H54 (cell line): ENCODE results near the gene PHF20.
"Not testable (repeated sequence)": the region's sequence is repeated elsewhere in the genome, so short reads cannot be mapped to it uniquely, and the experiment has no call there.

Experiments used
- DNase-seq: peaks from one replicate; pipeline ENCODE4 v3.0.0; 2011; ENCODE audit warnings: low spot score, mixed read lengths; ENCODE audit not compliant: insufficient read length
- FAIRE-seq: peaks from 3 replicates; lab custom pipeline; 2011; peaks lifted over from hg19 to GRCh38; lab: Jason Lieb, UNC
- POLR2A ChIP-seq: IDR thresholded peaks from 2 replicates; pipeline ENCODE4 v1.6.1; 2011; ENCODE audit warnings: low read depth, mild to moderate bottlenecking, low read length

Gene PHF20

DNA sequence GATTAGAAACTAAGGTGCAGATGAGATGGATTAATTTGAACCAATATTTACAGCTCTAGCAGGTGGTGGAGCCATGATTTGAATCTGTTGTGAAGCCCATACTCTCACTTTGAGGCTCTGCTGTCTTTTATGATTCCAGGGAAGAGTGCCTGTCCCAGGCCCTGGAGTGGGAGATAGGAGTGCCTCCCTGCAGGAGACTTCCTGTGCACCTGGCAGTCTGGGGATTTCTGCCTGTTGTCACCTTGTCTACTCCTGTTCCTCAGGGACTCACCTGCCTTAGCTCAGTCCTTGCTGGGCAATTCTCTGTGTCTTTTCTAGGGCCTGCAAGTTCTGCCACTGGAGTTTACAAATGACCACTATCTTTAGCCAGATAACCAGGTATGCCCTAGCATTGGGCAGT is 136.2 kb downstream of the PHF20 start:
- DNase-seq (no peak), FAIRE-seq (no peak)
- TF ChIP-seq POLR2A = no peak

GRCh38 chr20:35909176-35909575 is 137.4 kb downstream of the PHF20 start:
- TF ChIP-seq POLR2A = no peak
- FAIRE-seq = no peak
- DNase-seq = no peak

GRCh38 chr20:35909796-35910195 is 138.0 kb downstream of the PHF20 start:
- DNase-seq = no peak
- FAIRE-seq = no peak
- TF ChIP-seq POLR2A = no peak

GRCh38 chr20:35910254-35910653 is 138.4 kb downstream of the PHF20 start:
- no peak for FAIRE-seq
- no peak for TF ChIP-seq POLR2A
- DNase-seq = no peak

DNA sequence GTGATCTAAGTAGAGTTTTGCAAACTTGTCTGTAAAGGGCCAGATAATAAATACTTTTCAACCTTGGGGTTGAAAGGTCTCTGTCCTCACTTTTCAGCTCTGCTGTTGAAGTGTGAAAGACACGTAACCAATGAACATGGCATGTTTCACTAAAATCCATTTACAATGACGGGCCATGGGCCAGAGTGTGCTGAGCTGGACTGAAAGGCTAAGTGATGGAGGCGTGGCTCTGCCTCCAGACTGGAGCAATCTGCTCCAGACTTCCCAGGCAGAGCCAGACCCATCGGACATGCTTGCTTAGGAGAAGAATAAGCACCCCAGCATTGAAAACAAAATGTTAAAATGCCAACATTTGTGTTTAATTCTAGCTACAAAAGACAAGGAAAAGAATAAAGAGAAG is 141.1 kb downstream of the PHF20 start:
- DNase-seq (no peak), FAIRE-seq (no peak)
- TF ChIP-seq POLR2A = no peak

DNA sequence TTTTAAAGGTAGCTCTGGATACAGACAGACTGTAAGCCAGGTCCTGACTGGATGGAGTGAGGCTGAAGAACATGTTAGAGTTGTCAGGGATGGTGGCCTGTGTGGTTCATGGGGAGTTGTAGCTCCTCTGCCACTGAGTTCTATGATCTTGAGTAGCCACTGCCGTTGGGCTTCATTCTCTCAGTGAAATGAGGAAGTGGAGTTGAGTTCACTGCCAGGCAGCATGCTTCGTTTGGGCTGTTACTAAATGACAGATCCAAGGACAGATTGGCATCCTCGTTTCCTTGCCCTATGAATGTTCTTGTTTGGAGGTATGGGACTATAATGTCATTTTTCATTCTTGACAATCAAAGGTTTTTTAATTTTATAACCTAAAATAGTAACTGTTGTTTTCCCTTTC is 145.3 kb downstream of the PHF20 start:
- DNase-seq (no peak), FAIRE-seq (no peak)
- no peak for TF ChIP-seq POLR2A

- DNase-seq = no peak
- no peak for TF ChIP-seq POLR2A
- FAIRE-seq = no peak
These were observed 146.2 kb downstream of the PHF20 start for GRCh38 chr20:35918021-35918420.

GRCh38 chr20:35920523-35920922 is 148.7 kb downstream of the PHF20 start:
- FAIRE-seq (no peak), DNase-seq (no peak)
- no peak for TF ChIP-seq POLR2A

DNA sequence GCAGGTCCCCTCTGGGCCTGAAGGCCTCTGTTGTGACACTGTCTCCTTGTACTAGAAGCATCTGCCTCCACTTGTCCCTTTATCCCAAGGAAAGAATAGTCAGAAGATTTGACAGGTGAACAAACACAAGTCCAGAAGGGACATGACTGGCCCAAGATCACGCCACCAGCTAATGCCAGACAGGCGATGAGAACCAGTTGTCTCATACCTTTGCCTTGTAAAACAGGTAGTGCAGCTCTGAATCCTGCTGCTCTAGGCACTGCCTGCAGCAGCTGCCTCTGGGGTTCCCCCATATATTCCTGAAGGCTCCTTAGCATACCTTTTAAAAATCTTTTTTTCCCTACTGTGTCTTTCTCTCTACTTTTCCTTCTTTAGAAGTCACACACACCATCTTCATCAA is 157.5 kb downstream of the PHF20 start:
- no peak for FAIRE-seq
- no peak for DNase-seq
- TF ChIP-seq POLR2A = no peak

DNA sequence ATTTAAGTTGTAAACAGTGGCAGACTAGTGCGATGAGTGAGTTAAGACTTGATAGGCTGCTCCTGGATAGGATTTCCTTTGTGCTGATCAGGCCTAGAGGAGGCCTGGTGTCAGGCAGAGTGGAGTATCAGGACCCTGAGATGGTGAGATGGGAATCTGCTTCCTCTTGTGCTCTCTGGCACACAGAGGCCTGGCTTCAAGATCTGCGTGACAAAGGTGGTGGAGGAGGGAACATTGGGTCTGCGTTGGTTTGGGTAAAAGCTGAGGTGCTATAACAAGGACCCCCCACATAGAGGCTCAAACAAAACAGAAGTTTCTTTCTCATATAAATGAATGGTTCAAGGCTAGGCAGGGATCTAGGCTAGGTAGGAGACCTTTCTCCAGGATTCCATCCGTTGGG is 162.2 kb downstream of the PHF20 start:
- FAIRE-seq = no peak

GRCh38 chr20:35939264-35939663 is 167.4 kb downstream of the PHF20 start:
- TF ChIP-seq POLR2A = no peak
- no peak for FAIRE-seq

More for the DNA sequence above, 162.2 kb downstream of the PHF20 start:
- no peak for TF ChIP-seq POLR2A
- DNase-seq = no peak

DNA sequence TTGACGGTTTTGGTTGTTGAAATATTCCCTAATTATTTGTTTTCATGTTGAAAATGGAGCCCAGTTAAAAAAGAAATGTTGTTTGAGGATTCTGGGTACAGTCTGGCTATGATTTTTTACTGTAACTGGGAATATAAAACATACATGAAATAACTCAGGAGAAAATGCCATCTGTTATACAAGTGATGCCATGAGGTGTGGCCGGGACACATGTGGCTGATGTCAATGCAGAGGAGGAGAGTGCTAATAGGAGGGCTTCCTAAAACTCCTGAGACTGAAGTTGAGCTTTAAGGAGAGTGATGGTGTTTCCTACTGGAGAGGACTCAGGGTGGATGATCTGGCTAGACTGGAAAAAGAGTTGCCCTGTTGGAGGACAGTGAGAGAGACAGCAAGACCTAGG is 169.8 kb downstream of the PHF20 start:
- TF ChIP-seq POLR2A = no peak
- DNase-seq (no peak), FAIRE-seq (no peak)

More at GRCh38 chr20:35939264-35939663, 167.4 kb downstream of the PHF20 start:
- no peak for DNase-seq

GRCh38 chr20:35942243-35942642 is 170.4 kb downstream of the PHF20 start:
- DNase-seq (no peak), FAIRE-seq (no peak)
- no peak for TF ChIP-seq POLR2A

- DNase-seq = peak; percentile 36
- FAIRE-seq = no peak
- TF ChIP-seq POLR2A = no peak
These were observed 175.7 kb downstream of the PHF20 start for GRCh38 chr20:35947489-35947888.

GRCh38 chr20:35947907-35948306 is 176.1 kb downstream of the PHF20 start:
- TF ChIP-seq POLR2A = no peak
- DNase-seq = no peak
- no peak for FAIRE-seq

- FAIRE-seq = no peak
- DNase-seq = no peak
- no peak for TF ChIP-seq POLR2A
These were observed 178.3 kb downstream of the PHF20 start for GRCh38 chr20:35950093-35950492.

GRCh38 chr20:35952080-35952479 is 180.3 kb downstream of the PHF20 start:
- not testable (repeated sequence) for DNase-seq, FAIRE-seq
